Measurements from ENCODE around the gene TSR2.

DNA sequence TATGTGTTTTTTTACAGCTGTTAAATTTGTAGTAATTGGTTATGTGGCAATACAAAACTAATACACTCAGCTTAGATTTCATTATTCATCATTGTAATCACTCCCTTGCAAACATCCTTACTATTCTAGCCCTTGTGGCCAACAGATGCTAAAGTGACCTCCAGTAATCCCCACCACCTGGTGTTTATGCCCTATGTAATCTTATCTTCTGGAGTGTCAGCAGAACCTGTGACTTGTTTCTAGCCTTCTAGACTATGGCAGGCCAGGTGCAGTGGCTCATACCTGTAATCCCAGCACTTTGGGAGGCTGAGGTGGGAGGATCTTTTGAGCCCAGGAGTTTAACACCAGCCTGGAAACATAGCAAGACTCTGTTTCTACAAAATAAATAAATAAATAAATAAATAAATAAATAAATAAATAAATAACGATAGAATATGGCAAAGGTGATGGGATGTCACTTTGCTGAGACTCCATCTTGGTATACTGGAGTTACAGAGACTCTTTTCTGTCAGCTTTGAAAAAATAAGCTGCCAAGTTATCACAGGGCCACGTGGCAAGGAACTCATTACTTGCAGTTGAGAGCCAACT is 12.3 kb upstream of the TSR2 start:
- TF ChIP-seq POLR2A (IDR thresholded peaks at IDR 0.05; ENCODE audit: low read length) (no peak), GATA1 (IDR thresholded peaks at IDR 0.05; ENCODE audit: low read depth, low read length) (no peak)

Data from erythroblast (primary cell).